NB4 (cell line): ENCODE results near the gene XPC.

Experiments used
- DNase-seq: peaks from one replicate; pipeline ENCODE4 v3.0.0; 2010; ENCODE audit warnings: low read depth
- H3K4me3 ChIP-seq: one replicate; pipeline ENCODE4 v1.5.1; 2011; ENCODE audit warnings: mild to moderate bottlenecking, low read depth, low read length, moderate library complexity
- CTCF ChIP-seq: IDR thresholded peaks from one replicate; pipeline ENCODE4 v1.5.1; 2012; ENCODE audit warnings: low read depth, low read length
- MAX ChIP-seq: IDR thresholded peaks from 2 replicates; pipeline ENCODE4 v1.6.1; 2011; ENCODE audit warnings: low read depth, low read length
- MYC ChIP-seq: IDR thresholded peaks from 2 replicates; pipeline ENCODE4 v1.6.1; 2011; ENCODE audit warnings: low read depth, low read length
- POLR2A ChIP-seq: IDR thresholded peaks from 2 replicates; pipeline ENCODE4 v1.6.1; 2011; ENCODE audit warnings: mild to moderate bottlenecking; ENCODE audit not compliant: insufficient read length; ENCODE audit errors: extremely low read depth

Gene XPC

GRCh38 chr3:14216257-14217048, 38.1 kb upstream of the XPC start:
- peak; percentile 90 for DNase-seq
- H3K4me3 ChIP-seq: peak overlapping the region; percentile 74
- TF ChIP-seq MYC: peak; percentile 72; the same call in 1 of the 2 replicates
- peak; percentile 72 for TF ChIP-seq CTCF
- TF ChIP-seq POLR2A: no peak
- TF ChIP-seq MAX: peak; percentile 57

GRCh38 chr3:14214764-14215163, 36.4 kb upstream of the XPC start:
- DNase-seq: no peak
- no peak overlapping the region for H3K4me3 ChIP-seq
- TF ChIP-seq MYC (no peak), POLR2A (no peak), MAX (no peak), CTCF (no peak)

GRCh38 chr3:14213066-14213774, 34.8 kb upstream of the XPC start:
- no peak for TF ChIP-seq MYC
- TF ChIP-seq CTCF: no peak
- no peak for TF ChIP-seq MAX
- no peak for TF ChIP-seq POLR2A
- DNase-seq: no peak
- no peak overlapping the region for H3K4me3 ChIP-seq

GRCh38 chr3:14212032-14212431, 33.6 kb upstream of the XPC start:
- no peak overlapping the region for H3K4me3 ChIP-seq
- no peak for TF ChIP-seq MAX
- no peak for TF ChIP-seq MYC
- TF ChIP-seq POLR2A: no peak
- TF ChIP-seq CTCF: no peak
- no peak for DNase-seq

- H3K4me3 ChIP-seq: no peak overlapping the region
- TF ChIP-seq MYC (no peak), CTCF (no peak), MAX (no peak), POLR2A (no peak)
- DNase-seq: no peak
These were observed 33.2 kb upstream of the XPC start for GRCh38 chr3:14211621-14212020.
